Myocyte (in vitro differentiated cells): ENCODE data around the gene ST3GAL6. TPM values are rescaled to one million over a fixed set of nuclear protein-coding genes. Genes with fewer than 3 reads are reported as not detected.
A peak's percentile ranks its signal among the peaks of the same experiment; 100 is the strongest.
"Not testable (repeated sequence)": the region's sequence is repeated elsewhere in the genome, so short reads cannot be mapped to it uniquely, and the experiment has no call there.

Experiments used
- DNase-seq: peaks from one replicate; pipeline ENCODE4 v3.0.0-alpha.2; 2012; ENCODE audit warnings: low read depth
- total RNA-seq: library from RNA; depleted of rRNA; stranded (reverse); fragments of >200 nt; gene quantifications from 2 replicates; pipeline ENCODE4 v1.2.3, GENCODE V29; 2014

The ST3GAL6 gene
- total RNA-seq, 1 donor from 2014 or later, result 6.3 TPM

- no peak for DNase-seq
These were observed 36.3 kb downstream of the ST3GAL6 start for GRCh38 chr3:98799479-98799878.

GRCh38 chr3:98800401-98800800 lies 37.3 kb downstream of the ST3GAL6 start:
- DNase-seq, result no peak

- no peak for DNase-seq
These were observed 38.1 kb downstream of the ST3GAL6 start for GRCh38 chr3:98801043-98801747.

GRCh38 chr3:98805571-98805970 lies 42.4 kb downstream of the ST3GAL6 start:
- DNase-seq, result no peak

- no peak for DNase-seq
These were observed 43.4 kb downstream of the ST3GAL6 start for GRCh38 chr3:98806521-98806920.

GRCh38 chr3:98807011-98807410 lies 43.9 kb downstream of the ST3GAL6 start:
- no peak for DNase-seq

GRCh38 chr3:98807561-98807960 lies 44.4 kb downstream of the ST3GAL6 start:
- DNase-seq, result no peak

GRCh38 chr3:98808071-98808470 lies 44.9 kb downstream of the ST3GAL6 start:
- no peak for DNase-seq

- DNase-seq, result peak; percentile 35
These were observed 46.4 kb downstream of the ST3GAL6 start for GRCh38 chr3:98809557-98809956.

- DNase-seq, result no peak
These were observed 47.9 kb downstream of the ST3GAL6 start for GRCh38 chr3:98811048-98811447.

- peak; percentile 37 for DNase-seq
These were observed 49.8 kb downstream of the ST3GAL6 start for GRCh38 chr3:98812851-98813374.

GRCh38 chr3:98814817-98815420 lies 51.8 kb downstream of the ST3GAL6 start:
- DNase-seq, result no peak

- DNase-seq, result peak; percentile 68
These were observed 54.5 kb downstream of the ST3GAL6 start for GRCh38 chr3:98817547-98818041.

GRCh38 chr3:98821063-98821462 lies 57.9 kb downstream of the ST3GAL6 start:
- no peak for DNase-seq

GRCh38 chr3:98823791-98824190 lies 60.7 kb downstream of the ST3GAL6 start:
- no peak for DNase-seq

GRCh38 chr3:98824256-98824655 lies 61.1 kb downstream of the ST3GAL6 start:
- DNase-seq, result peak; percentile 25

- no peak for DNase-seq
These were observed 63.0 kb downstream of the ST3GAL6 start for GRCh38 chr3:98826126-98826525.

- peak; percentile 29 for DNase-seq
These were observed 64.2 kb downstream of the ST3GAL6 start for GRCh38 chr3:98827221-98827920.

- DNase-seq, result no peak
These were observed 66.2 kb downstream of the ST3GAL6 start for GRCh38 chr3:98829246-98829832.

- not testable (repeated sequence) for DNase-seq
These were observed 67.9 kb downstream of the ST3GAL6 start for GRCh38 chr3:98831060-98831459.

GRCh38 chr3:98839846-98840245 lies 76.7 kb downstream of the ST3GAL6 start:
- DNase-seq, result no peak
